C4-2B (cell line): ENCODE data around the gene SNAPC2.

Experiments
- CTCF ChIP-seq: fragments of 450-650 bp; conservative IDR thresholded peaks from 2 replicates; pipeline ENCODE4 v1.5.1; 2017; ENCODE audit warnings: mild to moderate bottlenecking
- ZFX ChIP-seq: fragments of 450-650 bp; IDR thresholded peaks from 2 replicates; pipeline ENCODE4 v1.6.1; 2017

GRCh38 chr19:7874897-7875273 lies 45.3 kb upstream of the SNAPC2 start:
- TF ChIP-seq CTCF (no peak), ZFX (no peak)
